CD4-positive, alpha-beta T cell (primary cell): Measurements from ENCODE around the gene EP300. TPM values are rescaled to one million over a fixed set of nuclear protein-coding genes. Genes with fewer than 3 reads are reported as not detected.

ENCODE experiments used
- ATAC-seq: fragments of 200-7000 bp; cut with Tn5 transposase; one replicate; pipeline ENCODE4 v1.10.0; 2022; ENCODE audit warnings: mild to moderate bottlenecking; ENCODE audit not compliant: poor library complexity
- CTCF ChIA-PET: fragments of 350-600 bp; sonication (Branson Sonifier 250); formaldehyde crosslinking; loops from one replicate; lab custom pipeline; 2021; ENCODE audit warnings: antibody characterized with exemption, inconsistent platforms; lab: Charles Lee
- POLR2A ChIA-PET: fragments of 350-600 bp; sonication (Branson Sonifier 250); formaldehyde crosslinking; loops from one replicate; lab custom pipeline; 2021; ENCODE audit warnings: antibody characterized with exemption, inconsistent platforms; lab: Charles Lee
- DNase-seq, 14 experiments: peaks; one replicate each; pipeline ENCODE4 v3.0.0-alpha.2; 2013 to 2020; ENCODE audit warnings: mixed read lengths in 2 of 14
- H3K27ac ChIP-seq, 2 donors: one replicate each; pipeline versions ENCODE4 v1.5.1 to v1.7.0; 2013; ENCODE audit warnings: low read length in 2 of 2, low read depth in 1 of 2, mild to moderate bottlenecking in 1 of 2
- H3K27me3 ChIP-seq, 2 experiments: 1 replicate in 1 of 2; 2 replicates in 1 of 2; pipeline versions ENCODE4 v1.6.1 to v1.7.0; 2013; ENCODE audit warnings: low read length in 2 of 2, control low read depth in 1 of 2, mild to moderate bottlenecking in 1 of 2, moderate library complexity in 1 of 2; ENCODE audit not compliant: insufficient read depth in 2 of 2, control insufficient read depth in 1 of 2
- H3K36me3 ChIP-seq: one replicate; pipeline ENCODE4 v1.6.1; 2013; ENCODE audit warnings: low read length, control low read depth; ENCODE audit not compliant: insufficient read depth
- H3K4me1 ChIP-seq: one replicate; pipeline ENCODE4 v1.6.1; 2013; ENCODE audit warnings: low read length, control low read depth; ENCODE audit not compliant: insufficient read depth
- H3K4me3 ChIP-seq: one replicate; pipeline ENCODE4 v1.5.1; 2013; ENCODE audit warnings: mild to moderate bottlenecking, low read length, moderate library complexity
- H3K9me3 ChIP-seq, 2 experiments: 1 replicate in 1 of 2; 2 replicates in 1 of 2; pipeline versions ENCODE4 v1.6.1 to v1.7.0; 2013; ENCODE audit warnings: low read length in 2 of 2, mild to moderate bottlenecking in 2 of 2, control low read depth in 1 of 2, moderate library complexity in 1 of 2; ENCODE audit not compliant: control insufficient read depth in 1 of 2, insufficient read depth in 1 of 2
- H3K27ac Mint-ChIP-seq: one replicate; pipeline ENCODE4 v1.8.0; 2020; ENCODE audit warnings: mixed read lengths
- H3K27me3 Mint-ChIP-seq: one replicate; pipeline ENCODE4 v1.8.0; 2021; ENCODE audit warnings: mixed read lengths
- H3K36me3 Mint-ChIP-seq: one replicate; pipeline ENCODE4 v1.8.0; 2021; ENCODE audit warnings: low read depth, mixed read lengths
- H3K4me1 Mint-ChIP-seq: one replicate; pipeline ENCODE4 v1.8.0; 2021; ENCODE audit warnings: low read depth, mixed read lengths
- H3K4me3 Mint-ChIP-seq: one replicate; pipeline ENCODE4 v1.8.0; 2020; ENCODE audit warnings: mild to moderate bottlenecking, mixed read lengths
- H3K9me3 Mint-ChIP-seq: one replicate; pipeline ENCODE4 v1.8.0; 2020; ENCODE audit warnings: mixed read lengths
- CTCF ChIP-seq: fragments of 200-600 bp; IDR thresholded peaks from one replicate; pipeline ENCODE4 v1.8.0; 2022; ENCODE audit warnings: antibody characterized with exemption, mild to moderate bottlenecking
- intact Hi-C, 2 experiments: fragments of 100-400 bp; cut with DNase I in 1 of 2; cut with micrococcal nuclease in 1 of 2; formaldehyde crosslinking; loops; one replicate each; pipeline versions ENCODE4 v1.15.1 to v1.9.0; 2023 to 2025; cut with DNase I, micrococcal nuclease
- total RNA-seq, 174 experiments: library from RNA in 2 of 174; stranded (reverse) in 2 of 174; gene quantifications; one replicate each; pipeline ENCODE4 v1.2.3 and lab custom pipeline; 2021 to 2026

Gene EP300
- total RNA-seq, 2 experiments from 2014 or later: 126 to 134 TPM

DNA sequence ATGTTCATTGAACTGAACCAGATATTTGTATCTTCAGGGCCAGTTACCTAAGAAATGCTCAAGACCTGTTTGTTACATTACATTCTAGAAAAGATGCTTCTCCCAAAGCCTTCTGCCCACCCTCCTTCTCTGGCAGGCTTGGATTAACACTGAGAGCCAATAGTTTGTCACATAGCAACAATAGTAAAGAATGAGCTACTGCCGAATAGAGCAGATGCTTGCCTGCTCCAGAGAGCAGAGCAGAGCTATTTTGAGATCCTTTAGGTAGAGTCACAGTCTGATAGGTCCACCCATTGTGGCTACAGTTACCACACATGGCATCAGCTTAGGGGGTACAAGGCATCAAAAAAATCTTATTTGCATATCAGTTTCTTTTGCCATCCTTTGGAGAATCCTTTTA, 13.5 kb upstream of the EP300 start:
- ChIA-PET CTCF (no interaction called here), POLR2A (interaction anchor here (1.0 to 1.7 kb wide), 2 partner anchors 14 to 128 kb away, joined by 4 to 5 read pairs; partner anchors contain the start of gene RBX1)
- Histone ChIP-seq H3K27ac (no peak overlapping the region), H3K4me3 (no peak overlapping the region), H3K4me1 (no peaks in the 10 kb centered on the region), H3K36me3 (no peaks in the 10 kb centered on the region), H3K9me3 (no peaks in the 10 kb centered on the region), H3K27me3 (no peaks in the 10 kb centered on the region)
- Mint-ChIP-seq H3K27ac (no peak overlapping the region), H3K9me3 (no peaks in the 10 kb centered on the region), H3K4me1 (no peaks in the 10 kb centered on the region), H3K4me3 (no peak overlapping the region), H3K27me3 (peaks cover 6% of the 10 kb centered on the region), H3K36me3 (no peaks in the 10 kb centered on the region)
- TF ChIP-seq CTCF: no peak
- no peak for ATAC-seq
- intact Hi-C loops: no loop called here
- DNase-seq: no peak

GRCh38 chr22:41085842-41086241, 6.5 kb upstream of the EP300 start:
- Mint-ChIP-seq H3K27ac (no peak overlapping the region), H3K27me3 (no peaks in the 10 kb centered on the region), H3K4me1 (peaks cover 5% of the 10 kb centered on the region), H3K9me3 (no peaks in the 10 kb centered on the region), H3K4me3 (no peak overlapping the region), H3K36me3 (no peaks in the 10 kb centered on the region)
- Histone ChIP-seq H3K36me3 (no peaks in the 10 kb centered on the region), H3K9me3 (no peaks in the 10 kb centered on the region), H3K27me3 (no peaks in the 10 kb centered on the region), H3K27ac (no peak overlapping the region), H3K4me1 (peaks cover 6% of the 10 kb centered on the region), H3K4me3 (no peak overlapping the region)
- no peak for DNase-seq
- intact Hi-C loops: no loop called here
- POLR2A ChIA-PET: no interaction called here
- no peak for ATAC-seq
- CTCF ChIA-PET: no interaction called here
- TF ChIP-seq CTCF: no peak

- POLR2A ChIA-PET: interaction anchor here (0.8 to 8.5 kb wide), 18 partner anchors 22 to 455 kb away, joined by 3 to 187 read pairs (median 6); partner anchors contain the start of genes MRTFA, RANGAP1, RBX1 and ST13
- no peaks in the 10 kb centered on the region for H3K9me3 ChIP-seq
- H3K9me3 Mint-ChIP-seq: no peaks in the 10 kb centered on the region
- H3K27ac ChIP-seq: peak overlapping the region; percentile 97 to 100
- CTCF ChIA-PET: interaction anchor here (1.1 to 1.8 kb wide), 2 partner anchors 8 to 140 kb away, joined by 3 to 4 read pairs; partner anchors contain the start of gene RBX1
- H3K4me1 Mint-ChIP-seq: peaks cover 34% of the 10 kb centered on the region
- peaks cover 24% of the 10 kb centered on the region for H3K36me3 Mint-ChIP-seq
- peak overlapping the region; percentile 98 for H3K27ac Mint-ChIP-seq
- H3K36me3 ChIP-seq: no peaks in the 10 kb centered on the region
- peak; percentile 98 to 100 (median 99) for DNase-seq
- peak overlapping the region; percentile 97 for H3K4me3 ChIP-seq
- no peak for TF ChIP-seq CTCF
- H3K27me3 Mint-ChIP-seq: no peaks in the 10 kb centered on the region
- peak; percentile 85 for ATAC-seq
- no peaks in the 10 kb centered on the region for H3K27me3 ChIP-seq
- intact Hi-C loops: loop anchor here (1.0 to 5.0 kb wide), 10 partner anchors 36 to 273 kb away; partner anchors contain the start of genes RBX1 (in 2 of the 2), SLC25A17 (in 1 of the 2), ST13 (in 1 of the 2) and XPNPEP3 (in 1 of the 2)
- H3K4me1 ChIP-seq: peaks cover 15% of the 10 kb centered on the region
- peak overlapping the region; percentile 99 for H3K4me3 Mint-ChIP-seq
Measured at GRCh38 chr22:41091132-41092022, 1.0 kb upstream of the EP300 start.
